SJCRH30 (cell line): ENCODE results near the gene KRTAP4-5. TPM values are rescaled to one million over a fixed set of nuclear protein-coding genes. Genes with fewer than 3 reads are reported as not detected.
"Not testable (repeated sequence)": the region's sequence is repeated elsewhere in the genome, so short reads cannot be mapped to it uniquely, and the experiment has no call there.

Experiments
- DNase-seq, 2 experiments: peaks; one replicate each; pipeline ENCODE4 v3.0.0-alpha.2; 2015 to 2020
- H3K27ac ChIP-seq: fragments of 250-450 bp; sonication (Bioruptor Pico); 2 replicates; pipeline ENCODE4 v1.5.1; 2020; ENCODE audit warnings: mild to moderate bottlenecking, moderate library complexity
- H3K27me3 ChIP-seq: fragments of 250-450 bp; sonication (Bioruptor Pico); 2 replicates; pipeline ENCODE4 v1.5.1; 2020; ENCODE audit warnings: mild to moderate bottlenecking, moderate library complexity
- H3K36me3 ChIP-seq: fragments of 250-450 bp; sonication (Bioruptor Pico); 2 replicates; pipeline ENCODE4 v1.5.1; 2020; ENCODE audit warnings: mild to moderate bottlenecking, moderate library complexity
- H3K4me1 ChIP-seq: fragments of 250-450 bp; sonication (Bioruptor Pico); 2 replicates; pipeline ENCODE4 v1.5.1; 2020; ENCODE audit warnings: mild to moderate bottlenecking, moderate library complexity
- H3K4me3 ChIP-seq: fragments of 250-450 bp; sonication (Bioruptor Pico); 2 replicates; pipeline ENCODE4 v1.5.1; 2020; ENCODE audit warnings: mild to moderate bottlenecking, moderate library complexity
- H3K9me3 ChIP-seq: fragments of 250-450 bp; sonication (Bioruptor Pico); replicated peaks from 2 replicates; pipeline ENCODE4 v1.5.1; 2020; ENCODE audit warnings: mild to moderate bottlenecking, moderate library complexity
- total RNA-seq: library from RNA; depleted of rRNA; stranded (reverse); fragments of >200 nt; shearing (Covaris generic); gene quantifications from 2 replicates; pipeline ENCODE4 v1.2.3, GENCODE V29; 2014

The KRTAP4-5 gene
- total RNA-seq, 1 experiment from 2014 or later: not detected

DNA sequence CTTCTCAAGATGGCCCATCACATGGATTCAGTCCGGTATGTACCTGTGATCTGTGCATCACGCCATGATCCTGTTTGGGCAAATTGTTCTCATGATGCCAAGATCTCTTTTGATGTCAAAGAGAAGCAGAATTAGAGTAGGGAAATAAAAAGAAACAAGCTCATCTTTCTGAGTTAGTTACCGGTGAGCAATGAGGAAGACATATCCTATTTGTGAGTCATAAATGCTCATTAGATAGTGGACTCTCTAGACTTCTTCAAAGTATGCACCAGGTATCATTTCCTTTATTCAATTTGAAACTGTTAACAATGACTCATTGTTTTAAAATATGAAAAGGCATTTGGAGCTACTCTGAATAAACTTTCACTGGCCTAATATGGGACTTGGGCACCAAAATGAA, 17.6 kb downstream of the KRTAP4-5 start:
- Histone ChIP-seq H3K36me3 (no peaks in the 10 kb centered on the region), H3K27ac (no peak overlapping the region), H3K4me1 (no peaks in the 10 kb centered on the region), H3K27me3 (no peaks in the 10 kb centered on the region), H3K9me3 (no peaks in the 10 kb centered on the region; the same call in 1 of the 2 replicates), H3K4me3 (no peak overlapping the region)
- no peak for DNase-seq

DNA sequence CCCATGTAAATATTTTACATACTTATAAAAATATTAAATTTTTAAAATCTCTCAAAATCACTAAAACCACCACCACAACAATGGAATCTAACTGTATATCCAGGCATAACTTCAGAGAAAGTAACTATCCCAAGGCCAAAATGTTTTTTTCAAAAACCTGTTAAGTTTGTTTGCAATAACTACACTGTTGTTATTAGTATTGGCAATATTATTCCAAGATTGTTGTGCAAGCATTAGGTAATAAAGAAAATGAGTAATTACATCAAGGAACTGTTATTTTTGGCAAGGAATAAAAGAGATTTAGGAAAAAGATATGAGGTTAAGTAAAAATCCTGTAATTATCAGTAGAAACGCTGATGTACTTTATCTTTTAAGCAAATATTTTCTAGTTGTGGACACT, 22.3 kb downstream of the KRTAP4-5 start:
- DNase-seq: no peak
- no peak overlapping the region for H3K27ac ChIP-seq
- no peaks in the 10 kb centered on the region for H3K27me3 ChIP-seq
- no peaks in the 10 kb centered on the region for H3K36me3 ChIP-seq
- H3K4me3 ChIP-seq: no peak overlapping the region
- H3K4me1 ChIP-seq: no peaks in the 10 kb centered on the region
- H3K9me3 ChIP-seq: peaks cover 4% of the 10 kb centered on the region

DNA sequence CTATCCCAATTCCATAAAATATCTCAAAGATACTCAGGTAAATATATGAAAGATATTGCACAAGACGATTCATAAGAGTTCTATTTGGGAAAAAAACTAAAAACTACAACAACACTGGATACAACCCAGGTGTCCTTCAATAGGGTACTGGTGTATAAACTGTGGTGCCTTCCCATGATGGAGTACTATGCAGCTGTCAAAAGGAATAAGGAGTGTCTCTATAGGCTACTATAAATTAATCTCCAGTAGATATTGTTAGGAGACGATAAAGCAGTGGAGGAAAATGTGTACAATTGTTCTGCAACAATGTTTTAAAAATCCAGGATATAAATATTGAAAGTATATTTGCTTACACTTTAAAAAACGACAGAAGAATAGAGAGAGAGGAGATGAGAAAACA, 23.2 kb downstream of the KRTAP4-5 start:
- no peak overlapping the region for H3K4me3 ChIP-seq
- H3K9me3 ChIP-seq: peaks cover 4% of the 10 kb centered on the region
- no peak overlapping the region for H3K27ac ChIP-seq
- no peaks in the 10 kb centered on the region for H3K27me3 ChIP-seq
- DNase-seq: no peak
- H3K36me3 ChIP-seq: no peaks in the 10 kb centered on the region
- H3K4me1 ChIP-seq: no peaks in the 10 kb centered on the region

DNA sequence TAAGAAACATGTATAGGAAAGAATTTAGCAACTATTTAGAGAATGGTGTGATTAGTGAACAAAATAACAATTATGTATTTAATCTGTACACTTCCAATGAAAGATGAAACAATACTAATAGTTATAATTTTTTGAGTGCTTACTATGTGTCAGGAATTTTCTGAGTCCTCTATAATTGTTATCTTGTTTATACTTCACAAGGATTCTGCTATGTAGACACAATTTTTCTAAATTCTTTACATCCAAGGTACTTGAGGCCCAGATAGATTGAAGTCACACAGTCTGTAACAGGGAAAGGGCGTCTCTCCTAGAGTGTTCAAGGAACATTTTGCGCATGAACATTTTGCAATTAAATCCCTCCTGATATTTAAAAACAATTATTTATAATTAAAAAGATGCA, 24.6 kb downstream of the KRTAP4-5 start:
- Histone ChIP-seq H3K27me3 (no peaks in the 10 kb centered on the region), H3K27ac (no peak overlapping the region), H3K4me3 (no peak overlapping the region), H3K36me3 (no peaks in the 10 kb centered on the region), H3K4me1 (no peaks in the 10 kb centered on the region), H3K9me3 (peaks cover 4% of the 10 kb centered on the region)
- no peak for DNase-seq

DNA sequence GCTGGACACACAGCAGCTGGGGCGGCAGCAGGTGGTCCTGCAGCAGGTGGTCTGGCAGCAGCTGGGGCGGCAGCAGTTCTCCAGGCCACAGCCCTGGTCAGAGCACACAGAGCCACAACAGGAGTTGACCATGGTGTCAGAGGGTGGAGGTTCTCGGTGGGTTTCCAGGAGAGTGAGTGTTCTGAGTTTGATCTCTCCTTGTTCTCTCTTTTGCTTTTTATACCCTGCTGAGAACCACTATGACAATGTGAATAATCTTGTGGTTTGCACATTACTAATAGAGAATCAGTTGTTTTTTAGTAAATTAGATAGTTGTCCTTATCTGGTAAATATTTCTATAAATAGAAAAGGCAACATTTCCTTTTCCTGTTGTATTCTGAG, 25.6 kb downstream of the KRTAP4-5 start, which contains the start of gene KRTAP4-12:
Gene KRTAP4-12, minus strand, starts transcription at position 192 of the 381 bp plus-strand sequence. Its CDS starts 60 bp downstream, at position 132.
- H3K9me3 ChIP-seq, H3K27me3 ChIP-seq, H3K36me3 ChIP-seq, H3K4me1 ChIP-seq, H3K4me3 ChIP-seq, DNase-seq: not testable (repeated sequence)
- peak within 1 kb of the TSS; percentile 20; the same call in 1 of the 2 replicates for H3K27ac ChIP-seq

DNA sequence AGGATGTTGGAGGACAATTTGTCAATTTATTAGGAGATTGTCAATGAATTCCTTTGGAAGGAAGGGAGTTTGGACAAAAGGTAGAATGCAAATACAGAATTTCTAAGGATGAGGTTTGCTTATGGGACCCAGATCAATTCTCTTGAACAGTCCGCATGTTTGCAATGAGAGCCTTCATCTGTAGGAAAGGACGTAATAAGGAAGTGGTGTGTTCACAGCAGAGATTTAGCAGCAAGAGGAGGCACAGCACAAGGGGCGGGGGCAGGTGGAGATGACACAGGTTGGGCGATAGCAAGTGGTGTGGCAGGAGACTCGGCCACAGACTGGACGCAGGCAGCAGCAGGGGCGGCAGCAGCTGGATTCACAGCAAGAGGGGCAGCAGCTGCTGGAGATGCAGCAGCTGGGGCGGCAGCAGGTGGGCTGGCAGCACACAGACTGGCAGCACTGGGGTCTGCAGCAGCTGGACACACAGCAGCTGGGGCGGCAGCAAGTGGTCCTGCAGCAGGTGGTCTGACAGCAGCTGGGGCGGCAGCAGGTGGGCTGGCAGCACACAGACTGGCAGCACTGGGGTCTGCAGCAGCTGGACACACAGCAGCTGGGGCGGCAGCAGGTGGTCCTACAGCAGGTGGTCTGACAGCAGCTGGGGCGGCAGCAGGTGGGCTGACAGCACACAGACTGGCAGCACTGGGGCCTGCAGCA, 26.2 kb downstream of the KRTAP4-5 start:
- not testable (repeated sequence) for H3K27me3 ChIP-seq, H3K36me3 ChIP-seq, H3K4me3 ChIP-seq, H3K4me1 ChIP-seq, H3K9me3 ChIP-seq
- DNase-seq: peak; percentile 47 to 49
- H3K27ac ChIP-seq: peak overlapping the region; percentile 20; the same call in 1 of the 2 replicates

DNA sequence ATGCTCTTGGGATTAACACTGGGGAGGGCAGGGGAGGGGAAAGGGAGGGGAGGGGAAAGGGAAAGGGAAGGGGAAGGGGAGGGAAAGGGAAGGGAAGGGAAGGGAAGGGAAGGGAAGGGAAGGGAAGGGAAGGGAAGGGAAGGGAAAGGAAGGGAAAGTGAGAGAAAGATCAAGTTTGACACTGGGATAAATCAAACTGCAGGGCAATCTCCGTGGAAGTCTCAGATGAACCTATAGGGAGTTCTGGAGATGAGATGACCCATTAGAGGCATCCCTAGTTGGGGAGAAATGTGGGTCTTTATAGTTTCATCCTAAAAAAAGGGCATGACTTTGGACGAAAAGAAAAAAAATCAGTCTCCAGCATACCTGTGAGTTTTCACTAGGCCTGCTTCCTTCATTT, 27.9 kb downstream of the KRTAP4-5 start:
- H3K27ac ChIP-seq: no peak overlapping the region

DNA sequence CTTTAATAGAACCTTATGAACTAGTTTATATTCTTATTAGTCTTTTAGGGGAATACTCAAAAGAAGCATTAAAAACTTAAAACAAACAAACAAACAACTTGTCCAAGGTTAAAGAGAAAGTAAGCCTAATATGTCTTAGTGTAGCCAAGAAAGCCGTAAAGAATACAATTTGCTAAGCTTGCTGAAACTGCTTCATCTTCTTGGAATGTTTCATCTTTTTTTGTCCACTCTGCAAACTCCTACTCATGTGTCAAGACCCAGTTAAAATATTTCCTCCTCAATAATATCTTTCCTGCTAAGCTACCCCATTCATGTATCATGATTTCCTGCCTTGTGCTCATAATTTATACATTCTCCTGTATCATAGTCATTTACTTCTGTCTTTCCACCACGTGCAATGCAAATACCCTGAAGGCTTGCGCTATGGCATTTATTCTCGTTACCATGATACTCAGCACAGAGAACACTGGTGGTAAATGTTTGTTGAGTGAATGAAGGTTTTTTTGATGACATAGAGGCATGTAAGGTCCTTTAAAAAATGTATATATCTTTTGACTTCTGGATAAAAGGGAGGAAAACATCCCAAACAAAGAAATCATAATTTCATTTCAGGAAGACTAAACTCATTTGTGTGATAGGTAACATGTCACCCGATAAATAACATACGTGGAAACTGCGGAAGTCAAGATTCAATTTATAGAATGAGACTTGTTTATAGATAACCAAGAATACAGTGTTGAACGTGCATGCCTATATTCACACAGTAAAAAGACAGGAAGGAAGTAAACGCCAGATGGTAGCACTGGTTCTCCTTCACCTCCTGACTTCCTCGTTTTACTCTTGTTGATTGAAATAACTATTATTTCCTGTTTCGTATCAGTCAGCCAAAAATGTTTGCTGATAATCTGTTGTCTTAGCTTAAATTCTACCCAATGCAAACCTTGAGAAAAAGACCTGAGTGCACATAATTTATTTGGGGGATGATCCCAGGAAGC, 29.6 kb downstream of the KRTAP4-5 start:
- H3K4me3 ChIP-seq, H3K27me3 ChIP-seq, H3K27ac ChIP-seq, H3K36me3 ChIP-seq, H3K9me3 ChIP-seq, DNase-seq, H3K4me1 ChIP-seq: not testable (repeated sequence)

More for the DNA sequence above, 27.9 kb downstream of the KRTAP4-5 start:
- H3K27me3 ChIP-seq: no peaks in the 10 kb centered on the region
- no peaks in the 10 kb centered on the region for H3K36me3 ChIP-seq
- peaks cover 4% of the 10 kb centered on the region for H3K9me3 ChIP-seq
- H3K4me3 ChIP-seq: no peak overlapping the region
- DNase-seq: no peak
- no peaks in the 10 kb centered on the region for H3K4me1 ChIP-seq

DNA sequence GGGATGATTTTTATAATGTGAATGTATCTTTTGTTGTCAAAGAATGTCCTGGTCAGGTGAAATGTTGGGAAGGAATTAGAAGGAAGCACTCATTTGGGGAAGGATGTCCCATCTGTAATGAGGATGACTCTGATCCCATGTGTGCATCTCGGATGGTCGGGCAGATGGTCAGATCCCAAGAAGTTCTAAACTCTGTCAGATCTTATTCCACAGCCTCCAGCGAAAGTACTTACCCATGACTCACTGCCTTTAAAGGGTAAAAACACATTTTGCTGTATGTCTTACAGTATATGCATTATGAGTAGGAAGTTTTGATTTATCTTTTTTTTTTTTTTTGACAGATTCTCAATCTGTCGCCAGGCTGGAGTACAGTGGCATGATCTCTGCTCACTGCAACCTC, 30.9 kb downstream of the KRTAP4-5 start:
- H3K9me3 ChIP-seq: peaks cover 4% of the 10 kb centered on the region
- no peak overlapping the region for H3K27ac ChIP-seq
- H3K4me1 ChIP-seq: no peaks in the 10 kb centered on the region
- no peaks in the 10 kb centered on the region for H3K27me3 ChIP-seq
- DNase-seq: no peak
- H3K4me3 ChIP-seq: no peak overlapping the region
- H3K36me3 ChIP-seq: no peaks in the 10 kb centered on the region

DNA sequence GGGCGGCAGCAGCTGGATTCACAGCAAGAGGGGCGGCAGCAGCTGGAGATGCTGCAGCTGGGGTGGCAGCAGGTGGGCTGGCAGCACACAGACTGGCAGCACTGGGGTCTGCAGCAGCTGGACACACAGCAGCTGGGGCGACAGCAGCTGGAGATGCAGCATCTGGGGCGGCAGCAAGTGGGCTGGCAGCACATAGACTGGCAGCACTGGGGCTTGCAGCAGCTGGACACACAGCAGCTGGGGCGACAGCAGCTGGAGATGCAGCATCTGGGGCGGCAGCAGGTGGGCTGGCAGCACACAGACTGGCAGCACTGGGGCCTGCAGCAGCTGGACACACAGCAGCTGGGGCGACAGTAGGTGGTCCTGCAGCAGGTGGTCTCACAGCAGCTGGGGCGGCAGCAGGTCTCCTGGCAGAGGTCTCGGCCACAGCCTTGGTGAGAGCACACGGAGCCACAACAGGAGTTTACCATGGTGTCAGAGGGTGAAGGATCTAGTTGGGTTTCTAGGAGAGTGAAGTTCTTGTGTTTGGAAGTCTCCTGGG, 31.7 kb downstream of the KRTAP4-5 start, which contains the start of gene KRTAP4-11:
Gene KRTAP4-11, minus strand, starts transcription at position 528 of the 541 bp plus-strand sequence. Its CDS starts 58 bp downstream, at position 470.
- not testable (repeated sequence) for H3K4me1 ChIP-seq, H3K27ac ChIP-seq, H3K27me3 ChIP-seq, H3K9me3 ChIP-seq, H3K4me3 ChIP-seq, H3K36me3 ChIP-seq
- peak; percentile 42 to 50 for DNase-seq

DNA sequence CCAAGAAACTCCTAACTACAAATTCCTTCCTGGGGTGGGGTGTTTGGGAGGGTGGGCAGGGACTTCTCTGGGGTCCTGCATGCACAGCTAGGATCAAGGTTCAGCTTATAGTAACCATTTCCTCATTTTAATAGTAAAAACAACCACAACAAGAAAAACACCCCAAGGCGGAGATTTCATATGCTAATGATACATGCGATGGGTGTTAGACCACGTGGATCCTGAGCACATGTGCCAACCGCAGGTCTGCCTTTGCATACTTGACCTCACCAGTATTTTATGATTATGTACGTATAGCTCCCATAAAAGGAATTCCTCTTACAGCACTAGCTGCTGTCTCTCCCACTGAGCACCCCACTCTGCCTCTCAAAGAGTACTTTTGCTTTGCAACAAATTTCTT, 33.3 kb downstream of the KRTAP4-5 start:
- H3K4me1 ChIP-seq: no peaks in the 10 kb centered on the region
- H3K9me3 ChIP-seq: peaks cover 5% of the 10 kb centered on the region
- H3K27me3 ChIP-seq: no peaks in the 10 kb centered on the region
- H3K36me3 ChIP-seq: no peaks in the 10 kb centered on the region
- H3K4me3 ChIP-seq: no peak overlapping the region
- DNase-seq: no peak
- no peak overlapping the region for H3K27ac ChIP-seq

DNA sequence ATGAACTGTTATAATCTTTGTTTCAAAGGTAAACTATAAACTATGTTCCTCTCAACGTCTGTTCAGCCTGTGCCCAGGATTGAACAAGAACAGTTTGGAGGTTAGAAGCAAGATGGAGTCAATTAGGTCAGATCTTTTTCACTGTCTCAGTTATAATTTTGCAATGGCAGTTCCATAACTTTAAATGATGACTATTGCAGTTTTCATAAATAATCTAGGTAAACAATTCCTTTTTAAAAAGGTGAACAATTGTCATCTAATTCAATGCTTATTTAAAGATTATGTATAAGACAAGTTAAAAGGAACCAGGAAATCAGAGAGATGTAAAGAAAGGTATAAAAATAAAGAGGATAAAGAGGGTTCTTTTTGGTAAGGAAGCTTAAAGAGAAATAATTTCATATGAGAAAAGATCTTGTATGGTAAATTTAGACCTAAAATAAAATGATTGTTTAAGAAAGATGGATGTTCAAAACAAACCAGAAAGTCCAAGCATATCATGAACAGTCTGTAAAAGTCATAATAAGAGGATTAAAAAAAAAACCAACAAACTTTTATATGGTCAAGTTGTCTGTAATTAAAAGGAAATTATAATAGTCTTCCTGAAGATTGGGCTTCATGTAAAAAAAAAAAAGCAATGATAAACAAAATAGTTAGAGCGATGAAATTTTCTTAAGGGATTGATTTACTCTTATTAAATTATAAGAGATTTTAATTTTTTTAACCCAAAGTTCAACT, 38.3 kb downstream of the KRTAP4-5 start:
- Histone ChIP-seq H3K4me1 (no peaks in the 10 kb centered on the region), H3K27me3 (no peaks in the 10 kb centered on the region), H3K27ac (no peak overlapping the region), H3K4me3 (no peak overlapping the region), H3K9me3 (peaks cover 15% of the 10 kb centered on the region), H3K36me3 (no peaks in the 10 kb centered on the region)
- no peak for DNase-seq

DNA sequence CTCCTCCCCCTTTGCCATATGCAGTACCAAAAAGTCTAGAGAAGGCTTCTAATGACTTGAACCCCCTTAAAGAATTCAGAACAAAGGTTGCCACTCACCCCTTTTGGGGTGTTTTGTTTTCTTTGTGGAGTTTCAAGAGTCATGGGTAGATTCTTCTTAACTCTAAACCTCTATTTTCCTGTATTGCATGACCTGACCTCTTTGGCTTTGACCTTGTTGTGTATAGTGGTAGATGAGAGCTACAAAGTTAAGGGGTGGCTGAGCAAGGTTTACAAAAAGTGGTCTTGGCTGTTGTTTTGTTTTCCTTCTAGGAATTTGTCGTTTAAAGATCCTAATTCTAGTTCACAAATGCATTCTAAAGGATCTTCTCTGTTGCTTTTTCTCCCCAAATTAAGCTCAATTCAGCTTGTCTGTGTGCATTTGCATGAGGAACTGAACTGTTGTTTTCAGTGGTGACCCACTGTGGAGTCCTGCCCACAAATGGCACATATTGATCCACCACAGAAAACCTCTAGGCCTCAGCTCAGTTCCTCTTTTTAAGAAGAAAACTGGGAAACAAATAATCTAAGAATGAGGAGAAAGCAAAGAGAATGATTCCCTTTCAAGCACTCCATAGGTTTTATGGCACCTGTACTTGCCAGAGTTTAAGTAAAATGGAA, 40.8 kb downstream of the KRTAP4-5 start:
- not testable (repeated sequence) for H3K4me3 ChIP-seq, H3K27me3 ChIP-seq
- peaks cover 17% of the 10 kb centered on the region for H3K9me3 ChIP-seq

DNA sequence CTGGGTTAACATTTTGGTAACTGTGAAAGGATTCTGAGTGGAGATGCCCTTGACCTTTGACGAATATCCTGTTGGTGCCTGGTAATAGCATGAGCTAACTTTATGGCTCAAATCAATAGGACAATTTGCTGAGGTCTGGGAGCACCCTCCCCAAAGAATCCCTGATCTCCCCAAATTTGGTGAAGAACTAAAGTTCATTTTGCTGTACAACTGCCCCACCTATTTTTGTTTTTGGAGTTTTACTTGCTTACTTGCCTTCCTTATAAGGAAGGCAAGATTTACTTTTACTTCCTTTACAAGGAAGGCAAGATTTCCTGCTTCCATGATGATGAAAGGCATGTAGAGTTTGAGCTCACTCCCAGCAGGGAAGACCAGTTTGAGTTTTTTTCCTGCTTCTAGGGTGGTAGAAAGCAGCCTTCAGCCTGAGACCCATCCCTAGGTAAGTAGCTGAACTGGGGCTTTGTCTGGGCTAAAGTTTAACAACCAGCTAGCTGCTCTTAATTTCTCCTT, 41.6 kb downstream of the KRTAP4-5 start:
- no peak overlapping the region for H3K4me3 ChIP-seq
- H3K36me3 ChIP-seq: no peaks in the 10 kb centered on the region
- no peaks in the 10 kb centered on the region for H3K4me1 ChIP-seq
- peaks cover 15% of the 10 kb centered on the region for H3K9me3 ChIP-seq
- no peak for DNase-seq
- no peaks in the 10 kb centered on the region for H3K27me3 ChIP-seq
- H3K27ac ChIP-seq: no peak overlapping the region

More for the DNA sequence above, 40.8 kb downstream of the KRTAP4-5 start:
- not testable (repeated sequence) for H3K36me3 ChIP-seq, H3K27ac ChIP-seq, DNase-seq, H3K4me1 ChIP-seq
